NCI-H187 (cell line): ENCODE results near the gene PYGL.
"Not testable (repeated sequence)": the region's sequence is repeated elsewhere in the genome, so short reads cannot be mapped to it uniquely, and the experiment has no call there.

Experiments
- DNase-seq, 2 experiments: peaks; one replicate each; lab custom pipeline; 2025; lab: John Stamatoyannopoulos, UW

PYGL gene

GRCh38 chr14:50943943-50944646, at the start of gene PYGL:
Gene PYGL (minus strand): TSS chr14:50944483. CDS start chr14:50944403, 80 bp downstream.
- no peak for DNase-seq

- DNase-seq, result no peak
Observed at GRCh38 chr14:50985859-50986331, 41.6 kb upstream of the PYGL start.

GRCh38 chr14:50985124-50985858, 41.0 kb upstream of the PYGL start:
- DNase-seq, result no peak

GRCh38 chr14:50984036-50984710, 39.9 kb upstream of the PYGL start:
- DNase-seq, result no peak

GRCh38 chr14:50979941-50980850, 35.9 kb upstream of the PYGL start:
- DNase-seq, result no peak

- no peak for DNase-seq
Observed at GRCh38 chr14:50978888-50979287, 34.6 kb upstream of the PYGL start.

- no peak for DNase-seq
Observed at GRCh38 chr14:50978529-50978871, 34.2 kb upstream of the PYGL start.

GRCh38 chr14:50977863-50978528, 33.7 kb upstream of the PYGL start:
- DNase-seq, result no peak

- DNase-seq, result no peak
Observed at GRCh38 chr14:50974118-50974517, 29.8 kb upstream of the PYGL start.

GRCh38 chr14:50972734-50973133, 28.5 kb upstream of the PYGL start:
- DNase-seq, result no peak

GRCh38 chr14:50970886-50971781, 26.9 kb upstream of the PYGL start:
- DNase-seq, result no peak

- no peak for DNase-seq
Observed at GRCh38 chr14:50967790-50968189, 23.5 kb upstream of the PYGL start.

GRCh38 chr14:50967103-50967502, 22.8 kb upstream of the PYGL start:
- DNase-seq, result no peak

- DNase-seq, result no peak
Observed at GRCh38 chr14:50964683-50965390, 20.6 kb upstream of the PYGL start.

GRCh38 chr14:50963919-50964318, 19.6 kb upstream of the PYGL start:
- DNase-seq, result no peak

- no peak for DNase-seq
Observed at GRCh38 chr14:50961605-50962221, 17.4 kb upstream of the PYGL start.

- no peak for DNase-seq
Observed at GRCh38 chr14:50957296-50957695, 13.0 kb upstream of the PYGL start.

- not testable (repeated sequence) for DNase-seq
Observed at GRCh38 chr14:50956421-50956820, 12.1 kb upstream of the PYGL start.

GRCh38 chr14:50955373-50956043, 11.2 kb upstream of the PYGL start:
- no peak for DNase-seq
